Heart left ventricle (tissue), 13 donors: ENCODE results near the gene MCF2L.

Experiments
- CTCF ChIP-seq, 12 donors: fragments of 200-600 bp; sonication (generic) in 4 of 12; IDR thresholded peaks; one replicate each; pipeline versions ENCODE4 v1.5.0 to v1.8.0; 2018 to 2022; ENCODE audit warnings: antibody characterized with exemption in 12 of 12, mild to moderate bottlenecking in 5 of 12
- POLR2A ChIP-seq, 2 donors: fragments of 450-650 bp; IDR thresholded peaks; one replicate each; pipeline ENCODE4 v1.6.1; 2017; ENCODE audit warnings: antibody characterized with exemption in 2 of 2, mild to moderate bottlenecking in 2 of 2, moderate library complexity in 2 of 2
- donor health status: ischemic (EF 13 %, LVEDD 7.1; RV severe dilation, severe dysfunction).
- donor health status: DM: no; HTN: yes; CAD: no.
- donor health status: DM: no; HTN: no; CAD: no.
- donor health status: ischemic (EF 25% LVEDD 6.9; RV normal size, moderate dysfunction).
- donor health status: ischemic (EF 25% LVEDD 5.7; RV mildly dilated, moderate dysfunction).
- donor health status: ischemic (EF 35%, LVEDD 5.7; RV mildly dilated, moderate dysfunction).
- donor health status: nonischemic (EF 11% LVEDD 7.7; RV severe dilation, severe dysfunction).
- donor health status: DM: yes; HTN: yes; CAD: no.
- donor health status: PGD.
- donor health status: ischemic (EF 29% LVEDD 5.4; RV normal size, mild dysfunction).
- donor health status: nonischemic (EF 23%, LVEDD 6.1; RV moderate dilation, normal function).

DNA sequence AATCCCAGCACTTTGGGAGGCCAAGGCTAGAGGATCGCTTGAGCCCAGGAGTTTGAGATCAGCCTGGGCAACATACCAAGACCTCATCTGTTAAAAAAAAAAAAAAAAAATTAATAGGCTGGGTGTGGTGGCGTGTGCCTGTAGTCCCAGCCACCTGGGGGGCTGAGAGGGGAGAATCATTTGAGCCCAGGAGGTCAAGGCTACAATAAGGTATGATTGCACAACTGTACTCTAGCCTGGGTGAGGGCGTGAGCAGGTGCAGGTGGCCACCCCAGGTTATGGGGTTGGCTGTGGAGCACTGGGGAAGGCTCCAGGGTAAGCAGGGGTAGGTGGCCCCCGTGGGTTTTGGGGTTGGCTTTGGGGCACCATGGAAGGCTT, 33.9 kb downstream of the MCF2L start:
- TF ChIP-seq CTCF (IDR thresholded peaks at IDR 0.05) (no peak), POLR2A (IDR thresholded peaks at IDR 0.05) (no peak)
